ENCODE data around the gene MKX.
A peak's percentile ranks its signal among the peaks of the same experiment; 100 is the strongest.
"Not testable (repeated sequence)": the region's sequence is repeated elsewhere in the genome, so short reads cannot be mapped to it uniquely, and the experiment has no call there.

MKX gene

GRCh38 chr10:27688991-27689390 is 56.6 kb downstream of the MKX start:
- no peak for DNase-seq

GRCh38 chr10:27688276-27688675 is 57.3 kb downstream of the MKX start:
- DNase-seq, result no peak

DNA sequence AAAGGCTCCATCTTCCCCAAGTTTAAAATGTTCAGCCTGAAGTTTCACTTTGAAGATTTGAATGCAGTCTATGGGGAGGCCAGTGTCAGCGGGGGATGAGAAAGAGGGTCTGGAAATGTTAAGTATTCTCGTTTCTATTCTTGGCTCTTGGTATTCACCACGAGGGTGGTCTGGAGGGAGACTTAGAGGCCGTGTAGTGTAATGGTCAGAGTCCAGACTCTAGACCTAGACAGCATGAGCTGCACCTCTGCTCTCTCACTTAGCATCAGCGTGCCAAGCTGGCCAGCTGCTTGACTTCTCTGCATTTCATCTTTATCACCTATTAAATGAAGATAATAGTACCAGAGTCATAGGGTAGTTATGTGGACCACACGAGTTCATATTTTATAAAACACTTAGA is 57.9 kb downstream of the MKX start:
- DNase-seq, result no peak

- no peak for DNase-seq
Observed at GRCh38 chr10:27687326-27687725, 58.3 kb downstream of the MKX start.

DNA sequence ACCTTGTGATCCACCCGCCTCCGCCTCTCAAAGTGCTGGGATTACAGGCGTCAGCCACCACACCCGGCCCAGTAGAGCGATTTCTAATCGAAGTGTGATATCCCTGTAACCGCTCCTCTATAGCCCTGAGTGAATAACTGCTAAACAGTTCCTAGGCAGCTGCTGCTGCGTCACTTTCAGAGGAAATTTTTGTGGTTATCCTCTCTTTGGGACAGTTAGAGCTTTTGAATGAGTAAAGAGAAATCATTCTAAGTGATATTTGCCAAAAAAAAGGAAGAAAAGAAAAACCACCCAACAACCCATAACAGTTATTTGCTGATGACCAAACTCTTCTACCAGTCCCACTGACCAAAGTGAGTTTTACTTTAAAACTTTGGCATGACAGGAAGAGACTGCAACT is 59.9 kb downstream of the MKX start:
- no peak for DNase-seq

DNA sequence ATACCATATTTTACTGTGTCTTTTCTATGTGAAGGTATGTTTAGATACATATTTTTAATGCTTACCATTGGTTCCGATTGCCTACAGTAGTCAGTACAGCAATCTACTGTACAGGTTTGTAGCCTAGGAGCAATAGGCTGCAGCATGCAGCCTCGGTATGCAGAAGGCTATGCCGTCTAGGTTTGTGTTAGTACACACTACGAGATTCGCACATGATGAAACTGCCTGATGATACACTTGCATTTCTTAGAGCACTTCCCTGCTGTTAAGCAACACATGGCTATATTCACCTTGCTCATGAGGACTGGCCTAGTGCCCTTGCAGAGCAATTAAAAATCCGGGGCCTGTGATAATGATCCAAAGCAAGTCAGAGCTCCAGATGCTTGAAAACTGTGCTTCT is 62.4 kb downstream of the MKX start:
- no peak for DNase-seq

- DNase-seq, result not testable (repeated sequence)
Observed at GRCh38 chr10:27681795-27682194, 63.8 kb downstream of the MKX start.

- peak in 1 of 2 experiments; percentile 20 for DNase-seq
Observed at GRCh38 chr10:27680691-27681605, 64.7 kb downstream of the MKX start.

GRCh38 chr10:27680006-27680557 is 65.5 kb downstream of the MKX start:
- DNase-seq, result no peak

GRCh38 chr10:27679369-27679912 is 66.2 kb downstream of the MKX start:
- DNase-seq, result no peak

DNA sequence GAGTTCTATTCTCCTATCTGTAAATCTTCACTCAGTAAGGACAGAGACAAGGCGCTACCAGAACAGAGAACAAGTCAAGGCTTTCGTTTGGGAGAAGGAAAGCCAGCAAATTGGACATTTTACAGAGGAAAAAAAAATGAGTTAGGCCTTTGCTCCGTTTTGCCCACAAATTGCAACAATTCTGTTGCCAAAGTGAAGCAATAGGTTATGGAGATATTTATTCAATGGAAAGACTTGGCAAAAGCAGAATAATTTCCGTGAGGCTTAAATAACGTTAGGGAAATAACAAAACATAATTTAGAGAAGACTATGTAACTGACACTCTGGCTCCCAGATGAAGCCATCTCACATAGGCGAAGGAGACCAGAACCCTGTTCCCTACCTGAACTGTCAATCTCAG is 67.5 kb downstream of the MKX start:
- no peak for DNase-seq

DNA sequence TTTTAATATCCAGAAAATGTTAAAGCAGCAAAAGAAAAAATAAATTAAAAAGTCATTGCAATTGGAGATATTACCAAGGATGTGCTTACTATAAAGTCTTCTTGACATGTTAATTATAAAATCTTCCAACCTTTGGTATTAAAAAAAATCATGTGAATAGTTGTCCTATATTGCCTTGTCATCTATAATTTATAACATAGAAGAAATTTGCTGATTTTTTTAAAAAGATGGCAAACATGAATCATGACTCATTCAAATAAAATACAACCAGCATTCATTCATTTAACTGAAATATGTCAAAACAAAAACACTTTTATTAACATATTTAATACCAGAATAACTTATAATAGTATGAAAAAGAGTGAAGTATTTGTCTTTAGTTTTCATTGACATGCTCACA is 72.6 kb downstream of the MKX start:
- DNase-seq, result no peak

- DNase-seq, result no peak
Observed at GRCh38 chr10:27671821-27672220, 73.8 kb downstream of the MKX start.

DNA sequence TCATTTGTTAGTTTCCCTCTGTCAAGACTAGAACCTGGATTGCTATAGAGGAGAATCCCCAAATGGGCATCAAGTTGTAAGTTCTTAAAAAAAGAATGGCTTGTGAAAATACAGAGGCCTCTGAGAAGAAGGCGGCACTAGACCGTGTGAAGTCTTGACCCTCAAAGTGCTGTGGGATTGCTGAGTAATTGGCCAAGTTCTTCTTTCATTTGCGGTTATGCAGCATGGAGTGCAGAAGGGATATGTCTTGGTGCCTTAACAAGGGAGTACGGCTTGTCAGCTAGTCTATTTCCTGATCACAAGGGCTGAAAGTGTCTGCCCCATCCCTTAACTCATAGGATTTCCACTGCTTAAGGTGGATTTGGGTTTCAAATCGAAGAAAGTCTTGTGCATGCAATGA is 81.2 kb downstream of the MKX start:
- no peak for DNase-seq

DNA sequence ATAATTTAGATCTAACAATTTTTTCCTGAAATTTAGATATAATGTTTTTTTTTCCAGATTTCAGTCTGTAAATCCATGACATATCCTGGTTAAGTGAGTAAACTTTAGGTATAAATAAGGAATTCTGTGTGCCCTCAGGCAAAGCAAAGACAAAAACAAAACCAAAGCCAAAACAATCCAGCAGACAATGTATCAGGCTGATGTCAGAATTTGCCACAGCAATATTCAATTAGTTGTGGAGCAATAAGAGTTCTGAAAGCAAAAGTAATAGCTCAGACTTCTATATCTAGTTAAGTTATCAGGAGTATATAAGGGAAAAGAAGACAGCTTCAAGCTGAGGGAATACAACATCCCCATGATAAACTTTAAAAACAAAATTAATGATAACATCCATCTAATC is 82.0 kb downstream of the MKX start:
- no peak for DNase-seq

- no peak for DNase-seq
Observed at GRCh38 chr10:27661514-27662286, 83.9 kb downstream of the MKX start.

- DNase-seq, result no peak
Observed at GRCh38 chr10:27660711-27661110, 84.9 kb downstream of the MKX start.

- DNase-seq, result no peak
Observed at GRCh38 chr10:27660268-27660667, 85.4 kb downstream of the MKX start.

GRCh38 chr10:27659786-27660185 is 85.8 kb downstream of the MKX start:
- DNase-seq, result no peak

- no peak for DNase-seq
Observed at GRCh38 chr10:27658788-27659187, 86.8 kb downstream of the MKX start.

DNA sequence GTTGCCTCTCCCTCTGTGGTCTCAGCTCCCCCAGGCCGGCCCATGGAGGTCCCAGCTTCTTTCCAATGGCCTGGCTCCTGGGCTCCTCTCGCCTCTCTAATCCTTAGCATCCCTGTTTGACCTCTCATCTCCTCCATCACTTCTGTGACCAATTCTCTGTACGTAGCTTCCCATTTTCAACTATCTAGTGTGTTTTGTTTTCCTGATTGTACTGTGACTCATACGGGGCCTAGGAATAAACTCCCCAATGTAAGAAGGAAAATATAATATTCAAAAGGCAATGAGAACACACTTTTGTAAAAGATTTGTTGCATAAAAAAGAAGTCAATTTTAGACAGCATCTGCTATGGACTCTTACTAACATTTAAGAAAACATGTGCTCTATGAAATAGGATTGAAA is 90.3 kb downstream of the MKX start:
- no peak for DNase-seq

GRCh38 chr10:27654284-27654683 is 91.3 kb downstream of the MKX start:
- DNase-seq, result no peak

DNA sequence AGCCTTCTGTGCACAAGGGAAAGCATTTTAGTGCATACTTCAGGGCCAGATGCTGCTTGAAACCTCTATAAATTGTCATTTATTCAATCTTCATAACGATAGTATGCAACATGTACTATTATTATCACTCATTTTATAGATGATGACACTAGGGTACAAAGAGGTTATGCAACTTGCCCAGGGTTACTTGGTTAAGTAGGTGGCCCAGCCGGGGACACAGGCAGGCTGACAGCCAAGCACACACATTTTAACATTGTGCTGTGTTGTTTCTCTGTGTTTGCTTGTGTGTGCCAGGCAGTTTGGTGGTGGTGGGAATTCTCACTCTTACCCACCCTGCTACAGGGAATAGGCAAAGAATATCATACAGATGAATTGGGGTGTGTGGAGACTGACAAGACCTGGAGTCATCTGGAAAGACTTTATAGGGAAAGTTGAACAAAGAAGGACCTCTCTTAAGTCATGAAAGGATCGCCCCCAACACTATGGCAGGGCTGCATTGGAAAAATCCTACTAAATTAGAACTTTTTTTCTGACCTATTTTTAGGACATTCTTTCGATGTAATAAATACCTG is 98.9 kb downstream of the MKX start:
- no peak for DNase-seq

Data from activated T-cell treated with anti-CD3 and anti-CD28 coated beads, Interleukin-2, amount 50 U/mL, for 48 hours (primary cell).